GM19397 (cell line): ENCODE measurements around the gene MCRIP2.
"Not testable (repeated sequence)": the region's sequence is repeated elsewhere in the genome, so short reads cannot be mapped to it uniquely, and the experiment has no call there.

Source experiments
- ATAC-seq: cut with Tn5 transposase; IDR thresholded peaks from one replicate; pipeline ENCODE4 v1.9.1; 2021; ENCODE audit warnings: mild to moderate bottlenecking, moderate library complexity; ENCODE audit not compliant: unreplicated experiment

Gene MCRIP2, protein sequence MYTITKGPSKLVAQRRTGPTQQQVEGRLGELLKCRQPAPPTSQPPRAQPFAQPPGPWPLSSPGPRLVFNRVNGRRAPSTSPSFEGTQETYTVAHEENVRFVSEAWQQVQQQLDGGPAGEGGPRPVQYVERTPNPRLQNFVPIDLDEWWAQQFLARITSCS

DNA sequence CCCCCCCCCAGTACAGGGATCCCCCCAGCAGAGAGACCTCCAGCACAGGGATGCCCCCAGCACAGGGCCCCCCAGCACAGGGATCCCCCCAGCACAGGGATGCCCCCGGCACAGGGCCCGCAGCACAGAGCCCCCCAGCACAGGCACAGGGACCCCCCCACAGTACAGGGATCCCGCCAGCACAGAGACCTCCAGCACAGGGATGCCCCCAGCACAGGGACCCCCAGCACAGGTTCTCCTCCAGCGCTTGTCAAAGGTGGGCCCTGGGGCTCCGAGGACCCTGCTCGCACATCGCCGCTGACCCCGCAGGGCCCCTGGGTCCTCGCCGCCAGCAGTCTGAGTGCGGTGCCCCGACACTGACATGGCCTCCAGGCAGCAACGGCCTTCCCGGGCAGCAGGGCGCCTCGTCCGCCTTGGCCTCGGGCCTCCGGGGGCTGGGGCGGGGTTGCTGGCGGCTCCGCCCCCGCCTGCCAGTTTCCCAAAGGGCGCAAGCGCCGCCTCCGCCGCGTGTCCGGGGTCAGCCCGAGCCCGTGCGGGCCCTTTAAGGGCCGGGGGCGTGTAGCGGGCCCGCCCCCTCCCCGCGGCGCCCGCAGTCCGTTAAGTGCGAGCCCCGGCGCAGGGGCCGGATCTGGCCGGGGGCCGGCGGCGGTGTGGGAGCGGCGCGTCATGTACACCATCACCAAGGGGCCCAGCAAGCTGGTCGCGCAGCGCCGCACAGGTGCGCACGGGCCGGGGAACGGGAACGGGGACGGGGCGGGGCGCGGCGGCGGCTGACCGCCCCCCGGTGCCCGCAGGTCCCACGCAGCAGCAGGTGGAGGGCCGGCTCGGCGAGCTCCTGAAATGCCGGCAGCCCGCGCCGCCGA is at the start of gene MCRIP2:
Gene MCRIP2, plus strand, starts transcription at position 503 of the 863 bp plus-strand sequence. Its CDS starts 164 bp downstream, at position 667.
- peak; percentile 43 for ATAC-seq

DNA sequence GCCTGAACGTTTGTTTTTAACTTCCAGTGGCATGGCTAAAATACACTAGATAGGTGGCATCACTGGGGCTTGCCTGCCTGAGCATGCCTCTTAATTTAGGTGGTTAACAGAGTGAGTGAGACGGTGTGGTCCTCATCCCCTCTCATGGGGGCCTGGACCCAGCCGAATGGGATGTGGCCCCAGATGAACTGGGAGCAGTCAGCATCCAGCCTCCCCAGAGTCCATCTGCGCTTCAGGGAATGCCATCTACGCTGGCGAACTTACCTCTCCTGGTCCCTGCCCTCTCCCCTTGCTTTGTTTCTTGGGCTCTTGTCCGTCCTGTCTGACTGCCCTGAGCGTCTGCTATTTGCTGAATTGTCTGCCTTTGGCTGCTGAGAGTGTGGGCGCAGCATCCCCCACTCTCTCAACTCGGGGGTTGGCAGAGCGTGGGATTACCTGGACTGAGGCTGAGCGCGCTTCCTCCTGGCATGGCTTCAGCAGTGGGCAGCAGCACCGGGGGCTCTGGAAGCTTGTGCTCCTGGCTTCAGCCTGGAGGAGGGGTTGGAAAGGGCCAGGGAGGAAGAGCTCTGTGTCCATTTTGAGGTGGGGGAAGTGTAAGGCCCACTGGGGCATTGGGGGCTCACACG is 49.6 kb upstream of the MCRIP2 start:
- no peak for ATAC-seq

DNA sequence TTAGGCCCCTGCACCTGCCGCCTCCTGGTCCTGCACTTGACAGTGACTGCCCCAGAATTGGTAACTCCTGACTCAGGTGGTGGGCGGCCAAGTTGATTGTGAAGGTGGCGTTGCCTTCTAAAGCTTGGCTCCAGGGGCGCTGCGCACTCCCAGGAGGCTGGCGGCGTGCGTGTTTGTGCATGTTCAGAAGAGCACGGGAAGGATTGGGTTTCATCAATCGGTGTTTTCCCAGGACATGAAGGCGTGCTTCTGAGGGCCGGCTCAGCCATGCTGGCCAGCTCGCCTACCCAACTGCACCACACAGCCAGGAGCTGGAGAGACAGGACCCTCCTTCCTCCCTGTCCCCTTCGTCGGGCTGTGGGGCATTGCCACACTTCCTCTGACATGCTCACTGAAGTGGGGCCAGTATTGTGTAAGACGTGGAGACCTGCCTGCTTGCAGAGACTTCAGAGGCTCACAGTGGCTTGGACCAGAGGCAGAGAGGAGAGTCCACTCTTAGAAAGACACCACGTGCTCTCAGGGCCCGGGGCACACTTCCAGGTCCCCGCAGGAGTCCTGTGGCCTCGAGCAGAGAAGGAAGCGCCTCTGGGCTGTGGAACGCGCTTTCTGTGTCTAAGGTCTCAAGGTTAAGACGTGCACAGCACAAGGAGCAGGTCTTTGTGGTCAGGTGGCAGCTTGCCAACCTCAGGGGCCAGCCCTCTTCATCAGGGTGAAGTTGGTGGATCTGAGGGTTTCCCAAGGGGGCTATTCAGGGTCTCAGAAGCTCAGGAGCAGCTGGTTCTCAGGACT is 48.9 kb upstream of the MCRIP2 start:
- ATAC-seq = no peak

DNA sequence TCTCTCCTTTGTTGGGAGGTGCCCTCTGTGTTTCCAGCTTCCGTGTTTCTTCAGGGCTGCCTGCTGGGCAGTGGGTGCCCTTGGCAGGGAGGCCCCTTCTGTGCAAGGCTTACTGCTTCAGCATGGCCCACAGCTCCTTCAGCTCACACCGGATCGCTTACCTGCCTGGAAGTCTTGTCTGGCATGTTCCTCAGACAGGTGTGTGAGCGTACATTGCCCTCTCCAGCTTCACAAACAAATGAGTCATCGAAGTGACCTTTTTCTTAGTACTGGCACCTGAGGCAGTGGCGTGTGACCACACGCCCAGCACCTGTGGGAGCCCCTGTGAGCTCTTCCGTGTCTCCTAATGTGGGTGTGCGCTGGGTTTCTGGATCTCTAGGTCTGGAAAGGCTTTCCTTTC is 48.2 kb upstream of the MCRIP2 start:
- ATAC-seq = no peak

DNA sequence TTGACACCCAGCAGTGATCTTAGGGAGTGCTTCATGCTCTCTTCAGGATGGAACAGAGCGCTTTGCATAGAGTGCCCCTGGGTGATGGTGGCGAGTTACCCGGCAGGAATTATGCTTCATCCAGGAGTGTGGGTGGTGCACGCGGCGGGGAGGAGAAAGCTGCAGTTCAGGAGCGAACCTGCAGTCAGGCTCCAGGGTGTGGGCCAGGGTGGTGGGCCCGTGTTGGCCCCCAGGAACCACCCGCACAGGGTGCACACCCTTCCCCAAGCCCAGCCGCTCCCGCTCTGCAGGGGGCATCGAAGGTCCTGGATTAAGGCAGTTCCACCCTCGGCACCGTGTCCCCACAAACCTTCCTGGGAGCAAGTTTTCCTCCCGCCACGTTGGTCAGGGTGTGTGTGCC is 47.8 kb upstream of the MCRIP2 start:
- ATAC-seq = no peak

DNA sequence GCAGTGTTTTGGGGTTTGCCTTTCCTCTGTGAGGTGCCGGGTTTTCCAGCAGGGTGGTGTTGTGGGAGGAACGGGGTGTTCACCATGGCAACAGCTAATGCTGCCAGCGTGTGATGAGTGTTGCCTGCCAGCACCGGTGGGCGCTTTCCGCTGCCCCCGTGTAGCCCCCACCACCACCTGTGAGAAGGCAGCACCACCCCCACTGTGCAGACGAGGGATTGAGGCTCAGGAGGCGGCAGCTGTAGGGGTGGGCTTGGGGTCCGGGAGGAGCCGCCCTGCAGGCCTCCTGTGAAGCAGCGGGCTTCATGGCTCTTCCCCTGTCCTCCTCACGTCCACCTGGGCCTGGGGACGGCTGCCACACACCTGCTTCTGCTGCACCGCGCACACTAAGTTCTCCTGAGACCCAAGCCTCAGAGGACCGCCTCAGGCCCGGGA is 46.5 kb upstream of the MCRIP2 start:
- ATAC-seq = no peak

DNA sequence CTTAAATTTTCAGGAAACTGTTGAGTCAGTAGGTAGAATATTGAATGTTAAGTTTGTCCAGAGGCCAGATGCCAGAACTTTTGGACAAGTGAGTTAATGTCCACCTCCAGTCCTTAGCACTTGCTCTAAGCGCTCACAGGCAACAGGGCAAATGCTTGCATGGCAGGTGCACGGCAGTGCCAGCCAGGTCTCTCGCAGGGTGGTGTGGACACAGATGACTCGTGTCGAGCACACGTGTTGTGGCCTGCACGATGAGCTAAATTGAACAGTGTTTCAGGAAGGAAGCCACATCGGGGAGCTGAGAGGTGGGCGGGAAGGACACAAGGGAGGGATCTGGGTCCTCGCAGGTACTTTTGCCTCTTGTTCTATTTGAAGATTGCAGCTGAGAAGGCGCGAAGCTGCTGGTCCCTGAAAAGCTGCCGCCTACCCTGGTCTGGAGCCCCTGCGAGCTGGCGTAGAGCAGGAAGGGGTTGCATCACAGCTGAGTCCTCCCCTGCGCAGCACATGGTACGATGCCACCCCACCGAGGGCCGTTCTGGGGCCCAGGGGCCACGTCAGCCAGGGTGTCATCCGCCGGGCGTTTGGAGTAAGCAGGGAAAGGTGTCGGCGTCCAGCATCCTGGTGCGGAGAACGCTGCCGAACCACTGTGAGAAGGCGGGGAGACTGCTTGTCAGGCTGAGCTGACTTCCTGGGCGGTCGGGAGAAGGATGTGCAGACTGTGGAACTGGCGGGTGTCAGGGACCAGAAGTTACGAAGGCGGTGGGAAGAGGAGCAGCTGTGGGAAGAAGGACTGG is 45.5 kb upstream of the MCRIP2 start:
- no peak for ATAC-seq

DNA sequence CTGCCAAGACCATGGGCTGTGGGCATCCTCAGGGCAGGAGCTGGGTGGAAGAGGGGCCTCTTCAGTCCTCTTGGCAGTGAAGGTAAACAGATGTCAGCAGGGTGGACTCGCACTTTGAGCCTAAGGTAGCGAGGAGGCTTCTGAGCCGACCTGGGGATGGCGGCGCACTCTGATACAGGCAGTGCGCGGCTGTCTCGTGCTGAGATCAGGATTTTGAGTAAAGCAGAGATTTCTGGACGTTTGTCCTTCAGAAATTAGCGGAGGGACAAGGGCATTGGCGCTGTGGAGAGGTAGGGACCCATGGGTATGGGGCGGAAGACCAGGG is 44.9 kb upstream of the MCRIP2 start:
- no peak for ATAC-seq

DNA sequence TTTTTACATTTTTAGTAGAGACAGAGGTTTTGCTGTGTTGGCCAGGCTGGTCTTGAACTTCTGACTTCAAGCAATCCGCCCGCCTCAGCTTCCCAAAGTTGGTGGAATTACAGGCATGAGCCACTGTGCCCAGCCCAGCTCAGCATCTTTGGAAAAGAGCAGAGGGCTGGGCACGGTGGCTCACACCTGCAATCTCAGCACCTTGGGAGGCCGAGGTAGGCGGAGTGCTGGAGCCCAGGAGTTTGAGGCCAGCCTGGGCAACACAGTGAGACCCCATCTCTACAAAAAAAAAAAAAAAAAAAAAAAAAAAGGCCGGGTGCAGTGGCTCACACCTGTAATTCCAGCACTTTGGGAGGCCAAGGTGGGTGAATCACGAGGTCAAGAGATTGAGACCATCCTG is 44.0 kb upstream of the MCRIP2 start:
- ATAC-seq = not testable (repeated sequence)

DNA sequence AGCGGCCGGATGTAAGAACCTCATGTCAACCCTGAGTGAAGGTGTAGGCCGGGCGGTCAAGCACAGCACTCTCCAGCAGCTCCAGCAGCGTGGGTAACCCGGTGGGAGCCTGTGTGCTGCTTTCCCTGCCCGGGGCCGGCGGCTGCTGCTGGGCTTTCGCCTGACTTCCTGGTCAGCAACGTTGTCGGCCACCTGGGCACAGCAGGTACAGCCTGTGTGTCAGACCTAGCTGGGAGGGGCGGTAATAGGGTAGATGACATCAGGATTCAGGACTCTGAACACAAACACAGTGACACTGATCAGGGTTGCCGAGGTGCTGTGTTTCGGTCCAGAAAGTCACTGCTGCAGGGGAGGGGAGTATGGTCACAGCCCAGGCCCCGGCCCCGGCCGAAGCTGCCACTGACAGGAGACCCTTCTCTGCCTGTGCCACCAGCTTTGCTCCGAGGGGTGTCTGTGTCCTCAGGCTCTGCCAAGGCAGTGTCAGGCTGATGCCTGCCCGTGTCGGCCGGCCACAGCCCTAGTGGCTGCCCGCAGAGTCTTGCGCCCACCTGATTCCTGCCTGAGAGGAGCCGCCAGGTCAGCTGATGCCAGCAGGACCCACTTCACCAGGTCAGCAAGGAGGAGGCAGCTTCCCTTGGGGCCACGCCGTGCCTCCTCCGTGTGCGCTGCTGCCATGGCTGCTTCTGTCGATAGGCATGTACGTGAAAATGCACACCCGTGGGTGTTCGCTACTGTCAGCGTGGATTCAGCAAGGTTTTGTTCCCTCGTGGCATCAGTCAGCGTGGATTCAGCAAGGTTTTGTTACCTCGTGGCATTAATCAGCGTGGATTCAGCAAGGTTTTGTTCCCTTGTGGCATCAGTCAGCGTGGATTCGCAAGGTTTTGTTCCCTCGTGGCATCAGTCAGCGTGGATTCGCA is 42.5 kb upstream of the MCRIP2 start:
- ATAC-seq = no peak

DNA sequence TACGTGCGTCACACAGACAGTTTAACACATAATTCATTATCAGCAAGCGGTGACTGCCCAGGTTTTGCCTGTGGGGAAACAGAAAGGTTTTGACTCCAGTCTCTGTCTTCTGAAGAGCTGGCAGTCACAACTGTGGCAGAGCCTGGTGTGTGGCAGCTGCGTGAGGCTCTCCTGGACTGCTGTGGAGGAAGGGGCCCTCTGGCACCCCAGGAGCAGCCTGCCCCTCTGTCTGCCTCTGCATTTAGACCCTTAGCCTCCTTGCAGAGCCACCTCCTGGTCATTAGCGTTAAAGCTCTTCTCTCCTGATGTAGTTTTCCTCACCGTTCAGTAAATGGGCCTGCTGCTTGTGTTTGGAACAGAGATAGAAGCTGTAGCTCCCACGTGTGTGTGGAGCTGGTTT is 40.8 kb upstream of the MCRIP2 start:
- ATAC-seq = no peak

DNA sequence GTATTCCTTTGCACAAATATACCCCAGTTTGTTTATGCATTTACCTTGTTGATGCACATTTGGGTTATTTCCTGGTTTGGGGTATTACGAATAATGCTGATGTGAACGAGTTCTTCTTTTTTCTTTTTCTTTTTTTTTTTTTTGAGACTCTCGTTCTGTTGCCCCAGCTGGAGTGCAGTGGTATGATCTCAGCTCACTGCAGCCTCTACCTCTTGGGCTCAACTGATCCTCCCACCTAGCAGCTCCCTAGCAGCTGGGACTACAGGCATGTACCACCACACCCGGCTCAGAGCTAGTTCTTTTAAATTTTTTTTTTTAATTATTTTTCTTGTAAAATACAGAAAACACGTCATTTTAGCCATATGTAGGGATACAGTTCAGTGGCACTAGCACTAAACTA is 37.7 kb upstream of the MCRIP2 start:
- no peak for ATAC-seq

DNA sequence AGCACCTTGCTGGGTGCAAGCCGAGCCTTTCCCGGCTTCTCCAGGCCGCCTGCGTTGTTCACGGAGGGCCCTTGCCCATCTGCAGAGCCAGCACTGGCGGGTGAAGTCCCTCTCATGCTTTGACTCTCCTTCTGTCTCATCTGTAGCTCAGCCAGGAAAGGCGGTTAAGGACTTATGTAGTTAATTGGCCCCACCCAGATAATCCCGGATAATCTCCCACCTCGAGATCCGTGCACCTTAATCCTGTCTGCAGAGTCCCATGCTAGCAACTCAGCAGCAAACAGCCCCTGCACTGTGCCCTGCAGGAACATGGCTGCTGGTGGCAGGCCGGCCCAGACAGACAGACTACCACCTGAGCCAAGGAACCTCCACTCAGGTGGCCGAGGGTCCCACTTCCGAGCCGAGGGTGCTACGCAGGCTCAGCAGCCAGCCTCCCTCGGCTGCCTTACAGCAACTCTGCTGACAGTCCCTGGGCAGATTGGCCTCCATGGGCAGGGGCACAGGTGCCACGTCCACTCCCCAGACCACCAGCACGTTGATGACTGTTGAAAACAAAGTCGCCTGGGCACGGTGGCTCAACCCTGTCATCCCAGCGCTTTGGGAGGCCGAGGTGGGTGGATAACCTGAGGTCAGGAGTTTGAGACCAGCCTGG is 34.8 kb upstream of the MCRIP2 start:
- no peak for ATAC-seq

DNA sequence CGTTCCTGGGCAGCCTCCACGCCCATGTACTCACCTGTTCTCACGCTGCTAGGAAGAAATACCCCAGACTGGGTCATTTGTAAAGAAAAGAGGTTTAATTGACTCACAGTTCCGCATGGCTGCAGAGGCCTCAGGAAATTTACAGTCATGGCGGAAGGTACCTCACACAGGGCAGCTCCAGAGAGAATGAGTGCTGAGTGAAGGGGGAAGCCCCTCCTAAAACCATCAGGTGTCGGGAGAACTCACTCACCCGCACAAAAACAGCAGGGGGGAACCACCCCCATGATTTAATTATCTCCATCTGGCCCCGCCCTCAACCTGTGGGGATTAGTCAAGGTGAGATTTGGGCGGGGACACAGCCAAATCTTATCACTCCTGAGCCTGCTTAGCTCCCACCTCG is 33.6 kb upstream of the MCRIP2 start:
- no peak for ATAC-seq

DNA sequence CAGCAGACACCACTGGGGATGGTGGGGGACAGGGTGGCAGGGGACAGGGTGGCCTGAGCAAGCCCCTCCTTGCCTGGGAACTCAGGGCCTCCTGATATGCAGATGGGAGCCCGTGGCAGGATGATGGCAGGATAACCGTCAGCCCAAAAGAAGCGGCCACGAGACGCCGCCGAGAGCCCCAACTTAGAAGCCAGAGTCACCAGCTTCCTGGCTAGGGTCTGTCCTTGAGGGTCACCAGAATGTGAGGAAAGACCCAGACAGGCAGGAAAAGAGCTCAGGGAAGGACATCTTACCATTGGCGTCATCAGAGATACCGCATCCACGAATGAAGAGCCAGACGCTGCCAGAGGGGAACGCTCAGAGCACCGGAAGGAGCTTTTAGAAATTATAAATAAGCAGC is 32.3 kb upstream of the MCRIP2 start:
- no peak for ATAC-seq

DNA sequence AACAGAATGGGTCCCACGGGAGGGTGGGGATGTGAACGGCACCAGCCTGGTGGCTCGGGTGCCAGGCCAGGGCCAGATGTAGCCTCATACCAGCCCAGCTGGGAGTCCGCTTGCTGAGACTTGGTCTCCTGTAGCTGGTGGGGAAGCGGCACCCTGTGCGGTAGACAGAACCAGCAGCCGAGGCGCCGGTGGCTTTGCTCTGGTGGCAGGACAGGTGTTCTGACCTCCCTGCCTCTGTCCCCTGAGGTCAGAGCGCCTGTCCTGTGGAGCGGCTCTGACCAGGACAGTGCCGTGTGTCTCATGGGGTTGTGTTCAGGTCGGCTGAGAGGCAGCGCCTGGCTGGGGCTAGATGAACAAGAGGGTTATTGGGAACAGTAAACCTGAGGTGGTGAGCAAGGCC is 31.6 kb upstream of the MCRIP2 start:
- no peak for ATAC-seq

DNA sequence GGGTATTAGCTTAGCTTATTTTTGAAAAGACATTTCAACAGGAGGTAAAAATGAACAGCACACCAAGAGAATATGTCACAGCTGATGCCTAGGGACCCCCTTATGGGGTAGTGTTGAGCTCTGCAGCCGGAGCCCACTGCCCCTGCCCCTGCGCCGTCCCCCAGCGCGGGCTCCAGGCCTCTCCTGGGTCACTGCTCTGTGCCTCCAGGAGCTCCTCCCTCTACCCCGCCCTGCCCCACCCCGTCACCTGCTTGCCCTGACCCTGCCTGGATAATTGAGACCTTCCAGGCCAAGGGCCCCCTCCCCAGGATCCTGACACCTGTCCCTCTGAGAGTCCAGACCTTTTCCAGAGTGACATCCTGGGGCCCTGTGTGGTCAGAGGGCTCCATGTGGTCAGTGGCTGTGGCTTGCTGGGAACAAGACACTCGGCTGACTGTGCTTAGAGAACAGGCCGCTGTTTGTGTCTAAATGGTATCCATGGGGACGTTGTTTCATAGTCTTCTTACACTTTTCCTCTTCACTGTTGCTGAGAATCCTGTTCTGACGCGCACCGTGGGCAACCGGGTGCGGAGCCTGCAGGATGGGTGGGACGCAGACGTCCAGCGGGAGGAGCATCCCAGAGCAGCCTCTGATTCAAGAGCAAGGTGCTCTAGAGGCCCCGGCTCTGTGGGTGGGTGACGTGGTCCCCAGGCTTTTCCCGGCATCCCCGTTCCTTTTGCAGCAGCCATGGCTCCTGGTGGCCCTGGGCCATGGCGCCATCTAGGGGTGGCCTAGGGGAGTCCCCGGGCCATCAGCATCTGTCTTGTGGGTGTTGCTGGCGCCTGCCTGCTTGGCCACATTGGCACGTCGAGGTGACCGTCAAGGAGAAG is 30.9 kb upstream of the MCRIP2 start:
- no peak for ATAC-seq

DNA sequence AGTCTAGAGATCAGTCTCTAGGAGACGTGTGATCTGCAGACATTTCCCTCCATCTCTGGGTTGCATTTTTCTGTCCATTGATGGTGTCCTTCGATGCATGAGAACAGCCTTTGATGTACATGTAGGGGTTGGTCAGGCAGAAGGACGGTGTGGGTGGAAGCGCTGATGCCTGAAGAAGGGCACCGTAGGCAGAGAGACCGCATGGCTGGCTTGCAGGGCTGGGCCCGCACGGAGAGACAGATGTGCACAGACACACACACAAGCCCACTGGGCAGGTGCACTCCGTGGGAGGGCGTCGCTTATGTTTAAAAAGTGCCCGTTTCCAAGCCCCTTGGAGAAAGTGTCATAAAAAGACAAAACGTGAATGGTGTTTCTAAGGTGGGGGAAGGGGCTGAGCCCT is 26.5 kb upstream of the MCRIP2 start:
- ATAC-seq = no peak
